ENCODE results near the gene CRTC3.

CRTC3 gene

GRCh38 chr15:90585863-90586262 is 56.1 kb downstream of the CRTC3 start:
- Mint-ChIP-seq H3K36me3 (ENCODE audit: low read depth) (peaks cover 8% of the 10 kb centered on the region), H3K27ac (no peak overlapping the region), H3K9me3 (no peaks in the 10 kb centered on the region), H3K27me3 (no peaks in the 10 kb centered on the region), H3K4me1 (peaks cover 51% of the 10 kb centered on the region), H3K4me3 (no peak overlapping the region)
- ATAC-seq: no peak
- no peak for DNase-seq

DNA sequence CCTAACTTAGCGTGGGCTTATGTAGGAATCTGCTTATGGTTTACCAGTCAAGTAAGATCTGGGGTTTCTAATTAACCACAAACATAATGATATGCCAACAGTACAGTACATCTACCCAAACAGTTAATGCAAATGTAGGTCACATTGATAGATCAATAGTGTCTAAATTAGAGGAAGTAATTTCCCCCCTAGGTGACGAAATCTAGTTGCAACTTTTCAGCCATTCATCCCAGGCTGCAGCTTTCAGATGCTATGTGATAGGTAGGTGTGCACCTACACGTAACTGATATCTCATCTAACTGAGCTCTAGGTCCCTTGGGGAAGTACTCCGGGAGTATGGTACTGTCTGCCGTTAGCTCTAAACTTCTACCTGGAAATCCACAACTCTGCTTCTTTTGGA is 57.2 kb downstream of the CRTC3 start:
- H3K4me3 Mint-ChIP-seq: no peak overlapping the region
- DNase-seq: no peak
- H3K4me1 Mint-ChIP-seq: peaks cover 43% of the 10 kb centered on the region
- H3K27me3 Mint-ChIP-seq: no peaks in the 10 kb centered on the region
- peak; percentile 26 for ATAC-seq
- peaks cover 8% of the 10 kb centered on the region for H3K36me3 Mint-ChIP-seq (ENCODE audit: low read depth)
- no peak overlapping the region for H3K27ac Mint-ChIP-seq
- no peaks in the 10 kb centered on the region for H3K9me3 Mint-ChIP-seq

- Mint-ChIP-seq H3K4me3 (no peak overlapping the region), H3K27me3 (no peaks in the 10 kb centered on the region), H3K27ac (no peak overlapping the region), H3K4me1 (peaks cover 42% of the 10 kb centered on the region), H3K36me3 (ENCODE audit: low read depth) (peaks cover 6% of the 10 kb centered on the region), H3K9me3 (no peaks in the 10 kb centered on the region)
- ATAC-seq (peak; percentile 15), DNase-seq (no peak)
Observed at GRCh38 chr15:90588427-90588826, 58.7 kb downstream of the CRTC3 start.

GRCh38 chr15:90591524-90591923 is 61.8 kb downstream of the CRTC3 start:
- no peak for ATAC-seq
- Mint-ChIP-seq H3K9me3 (no peaks in the 10 kb centered on the region), H3K36me3 (ENCODE audit: low read depth) (peaks cover 14% of the 10 kb centered on the region)

DNA sequence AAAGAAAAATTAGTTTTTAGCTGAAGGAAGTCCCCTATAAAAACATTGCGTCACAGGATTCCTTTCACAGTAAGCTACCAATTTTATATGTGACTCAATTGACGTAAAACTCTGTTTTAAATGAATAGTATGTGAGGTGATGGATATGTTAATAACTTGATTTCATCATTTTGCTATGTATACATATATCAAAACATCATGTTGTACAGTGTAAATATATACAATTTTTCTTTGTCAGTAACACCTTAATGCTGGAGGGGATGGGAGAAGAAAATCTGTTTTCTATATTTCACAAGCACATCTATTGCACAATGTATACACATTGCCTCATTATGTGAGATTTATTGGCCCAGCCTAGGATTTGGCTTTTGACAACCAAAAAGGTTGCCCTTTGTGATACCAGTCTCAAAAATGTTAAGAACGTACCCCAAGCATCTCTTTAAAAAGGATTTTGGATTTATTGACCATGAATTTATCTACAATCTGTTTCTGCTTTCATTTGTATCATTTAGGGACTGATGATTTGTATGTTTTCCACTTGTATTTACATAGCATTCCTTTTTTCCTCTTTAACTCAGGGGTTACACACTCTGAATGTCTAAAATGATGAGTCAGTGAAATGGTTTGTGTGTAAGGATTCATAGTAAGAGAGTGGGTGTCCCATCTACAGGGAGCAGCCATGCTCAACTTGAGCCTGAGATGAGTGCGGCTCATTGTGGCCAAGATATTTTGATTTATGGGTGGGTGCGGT is 62.6 kb downstream of the CRTC3 start:
- peaks cover 64% of the 10 kb centered on the region for H3K4me1 Mint-ChIP-seq
- H3K4me3 Mint-ChIP-seq: no peak overlapping the region
- H3K27ac Mint-ChIP-seq: peak overlapping the region; percentile 50
- no peaks in the 10 kb centered on the region for H3K27me3 Mint-ChIP-seq
- H3K9me3 Mint-ChIP-seq: no peaks in the 10 kb centered on the region
- peak; percentile 25 for ATAC-seq
- no peak for DNase-seq
- H3K36me3 Mint-ChIP-seq (ENCODE audit: low read depth): peaks cover 14% of the 10 kb centered on the region

More at GRCh38 chr15:90591524-90591923, 61.8 kb downstream of the CRTC3 start:
- no peaks in the 10 kb centered on the region for H3K27me3 Mint-ChIP-seq
- peaks cover 64% of the 10 kb centered on the region for H3K4me1 Mint-ChIP-seq
- DNase-seq: no peak
- no peak overlapping the region for H3K27ac Mint-ChIP-seq
- no peak overlapping the region for H3K4me3 Mint-ChIP-seq

- Mint-ChIP-seq H3K27me3 (no peaks in the 10 kb centered on the region), H3K27ac (peak overlapping the region; percentile 97), H3K9me3 (no peaks in the 10 kb centered on the region), H3K4me1 (peaks cover 73% of the 10 kb centered on the region), H3K36me3 (ENCODE audit: low read depth) (peaks cover 14% of the 10 kb centered on the region), H3K4me3 (peak overlapping the region; percentile 79)
- ATAC-seq: no peak
- DNase-seq: no peak
Observed at GRCh38 chr15:90593499-90594158, 63.9 kb downstream of the CRTC3 start.

DNA sequence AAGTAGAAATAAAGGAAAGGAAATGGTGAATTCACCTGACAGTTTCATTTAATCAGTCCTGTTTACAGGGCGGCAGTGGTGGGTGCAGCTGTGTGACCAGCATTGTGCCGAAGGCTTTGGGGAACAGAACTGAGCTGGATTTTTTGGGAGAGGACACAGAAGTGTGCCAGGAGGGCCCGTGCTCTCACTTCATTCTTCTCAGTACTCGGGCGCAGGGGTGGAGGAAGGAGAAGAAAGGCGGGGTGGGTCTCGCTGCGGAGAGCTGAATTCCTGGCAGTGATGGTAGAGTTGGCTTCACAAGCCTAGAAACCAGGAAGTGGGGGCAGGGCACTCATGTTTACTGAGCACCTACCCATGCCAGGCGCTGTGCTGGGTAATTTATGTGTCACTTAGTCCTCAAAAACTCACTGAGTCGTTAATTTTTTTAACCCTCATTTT is 64.6 kb downstream of the CRTC3 start:
- Mint-ChIP-seq H3K36me3 (ENCODE audit: low read depth) (peaks cover 14% of the 10 kb centered on the region), H3K27ac (peak overlapping the region; percentile 97), H3K9me3 (no peaks in the 10 kb centered on the region), H3K4me1 (peaks cover 80% of the 10 kb centered on the region), H3K4me3 (peak overlapping the region; percentile 79), H3K27me3 (no peaks in the 10 kb centered on the region)
- ATAC-seq (peak; percentile 80), DNase-seq (peak; percentile 80)

GRCh38 chr15:90595763-90596155 is 66.0 kb downstream of the CRTC3 start:
- no peak overlapping the region for H3K4me3 Mint-ChIP-seq

DNA sequence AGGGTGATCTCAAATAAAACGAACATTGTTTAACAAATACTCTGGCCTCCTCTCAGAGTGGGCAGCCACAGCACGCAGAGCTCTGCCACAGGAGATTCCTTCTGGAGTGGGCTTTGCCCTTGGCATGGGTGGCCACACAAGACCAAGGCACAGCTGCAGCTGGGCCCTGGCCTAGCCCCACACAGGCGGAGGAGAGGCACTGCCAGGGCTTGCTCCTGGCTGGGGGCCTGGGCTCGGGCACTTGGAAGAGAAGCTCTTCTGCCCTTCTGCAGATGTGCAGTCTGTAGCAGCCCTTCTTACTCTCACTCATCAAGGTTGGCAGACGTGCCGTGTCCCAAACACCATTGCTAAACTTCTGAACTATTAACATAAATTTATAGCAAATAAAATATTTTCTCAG is 67.2 kb downstream of the CRTC3 start:
- no peaks in the 10 kb centered on the region for H3K9me3 Mint-ChIP-seq
- DNase-seq (no peak), ATAC-seq (no peak)
- peaks cover 12% of the 10 kb centered on the region for H3K36me3 Mint-ChIP-seq (ENCODE audit: low read depth)
- peaks cover 88% of the 10 kb centered on the region for H3K4me1 Mint-ChIP-seq
- peak overlapping the region; percentile 67 for H3K27ac Mint-ChIP-seq
- no peak overlapping the region for H3K4me3 Mint-ChIP-seq
- H3K27me3 Mint-ChIP-seq: no peaks in the 10 kb centered on the region

More at GRCh38 chr15:90595763-90596155, 66.0 kb downstream of the CRTC3 start:
- Mint-ChIP-seq H3K27ac (peak overlapping the region; percentile 67), H3K27me3 (no peaks in the 10 kb centered on the region), H3K9me3 (no peaks in the 10 kb centered on the region), H3K4me1 (peaks cover 90% of the 10 kb centered on the region), H3K36me3 (ENCODE audit: low read depth) (peaks cover 11% of the 10 kb centered on the region)
- no peak for ATAC-seq
- no peak for DNase-seq

DNA sequence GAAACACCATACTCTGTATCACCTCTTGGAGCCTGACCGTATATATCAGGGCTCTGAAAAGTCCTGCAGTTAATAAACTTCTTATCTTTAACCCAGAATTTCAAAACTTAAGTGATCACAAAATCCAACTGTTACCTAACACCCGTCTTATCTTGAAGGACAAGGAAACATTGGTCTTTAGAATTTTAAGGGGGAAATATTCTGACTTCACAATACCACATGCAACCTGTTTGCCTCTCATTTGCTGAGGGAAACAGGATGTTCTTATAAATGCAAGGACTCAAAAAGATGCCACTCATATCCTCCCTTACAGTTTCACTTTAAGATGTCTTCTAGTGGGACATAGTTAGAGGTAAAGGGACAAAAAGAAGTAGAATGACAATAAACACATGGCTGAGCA is 67.9 kb downstream of the CRTC3 start:
- no peak overlapping the region for H3K4me3 Mint-ChIP-seq
- no peaks in the 10 kb centered on the region for H3K9me3 Mint-ChIP-seq
- H3K36me3 Mint-ChIP-seq (ENCODE audit: low read depth): peaks cover 17% of the 10 kb centered on the region
- H3K4me1 Mint-ChIP-seq: peaks cover 81% of the 10 kb centered on the region
- DNase-seq (no peak), ATAC-seq (peak; percentile 48)
- peak overlapping the region; percentile 67 for H3K27ac Mint-ChIP-seq
- H3K27me3 Mint-ChIP-seq: no peaks in the 10 kb centered on the region

DNA sequence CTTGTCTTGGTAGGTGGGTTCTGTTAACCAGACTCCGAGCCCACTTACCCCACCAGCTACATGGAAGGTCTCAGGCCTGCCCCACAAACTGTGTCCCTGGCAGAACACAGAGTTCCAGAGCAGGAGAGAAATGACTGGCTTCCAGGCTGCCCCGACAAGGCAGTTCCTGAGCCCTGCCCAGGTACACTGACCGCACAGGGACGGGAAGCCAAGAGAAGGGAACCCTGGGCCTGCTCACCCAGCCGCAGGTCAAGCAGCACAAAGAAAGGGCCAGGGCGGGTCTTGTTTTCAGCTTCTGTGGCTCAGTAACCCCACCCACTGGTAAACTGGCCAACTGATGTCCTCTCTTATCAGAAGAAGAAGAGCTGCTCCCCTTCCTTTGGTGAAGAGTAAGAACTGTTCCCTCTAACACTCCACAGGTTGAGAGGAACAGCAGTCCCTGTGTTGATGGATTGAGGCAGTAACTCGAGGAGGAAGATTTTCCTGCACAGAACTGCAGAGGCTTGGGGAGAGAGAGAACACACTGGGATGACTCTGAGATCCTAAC is 68.4 kb downstream of the CRTC3 start:
- H3K27ac Mint-ChIP-seq: peak overlapping the region; percentile 67
- ATAC-seq (no peak), DNase-seq (no peak)
- H3K4me3 Mint-ChIP-seq: no peak overlapping the region
- no peaks in the 10 kb centered on the region for H3K27me3 Mint-ChIP-seq
- H3K4me1 Mint-ChIP-seq: peaks cover 77% of the 10 kb centered on the region
- peaks cover 17% of the 10 kb centered on the region for H3K36me3 Mint-ChIP-seq (ENCODE audit: low read depth)
- H3K9me3 Mint-ChIP-seq: no peaks in the 10 kb centered on the region

DNA sequence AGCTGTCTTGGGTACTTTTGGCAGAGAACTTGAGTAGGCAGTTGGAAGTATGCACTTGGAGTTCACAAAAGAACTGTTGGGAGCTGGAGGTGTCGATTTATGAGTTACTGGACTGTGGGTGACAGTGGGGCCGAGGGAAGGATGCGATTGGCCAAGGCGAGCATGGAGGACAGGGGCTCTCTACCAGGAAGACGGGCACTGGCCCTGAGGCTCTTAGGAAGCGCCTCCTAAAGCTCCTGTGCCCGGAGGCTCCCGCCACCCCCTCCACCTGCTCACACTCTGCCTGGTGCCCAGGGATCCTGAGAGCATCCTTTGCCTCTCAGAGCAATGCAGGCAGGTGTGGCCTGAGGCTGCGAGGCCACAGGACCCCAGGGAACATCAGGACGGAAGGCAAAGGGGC is 69.0 kb downstream of the CRTC3 start:
- Mint-ChIP-seq H3K27me3 (no peaks in the 10 kb centered on the region), H3K27ac (peak overlapping the region; percentile 67), H3K4me1 (peaks cover 75% of the 10 kb centered on the region), H3K36me3 (ENCODE audit: low read depth) (peaks cover 12% of the 10 kb centered on the region), H3K9me3 (no peaks in the 10 kb centered on the region), H3K4me3 (no peak overlapping the region)
- ATAC-seq (no peak), DNase-seq (no peak)

DNA sequence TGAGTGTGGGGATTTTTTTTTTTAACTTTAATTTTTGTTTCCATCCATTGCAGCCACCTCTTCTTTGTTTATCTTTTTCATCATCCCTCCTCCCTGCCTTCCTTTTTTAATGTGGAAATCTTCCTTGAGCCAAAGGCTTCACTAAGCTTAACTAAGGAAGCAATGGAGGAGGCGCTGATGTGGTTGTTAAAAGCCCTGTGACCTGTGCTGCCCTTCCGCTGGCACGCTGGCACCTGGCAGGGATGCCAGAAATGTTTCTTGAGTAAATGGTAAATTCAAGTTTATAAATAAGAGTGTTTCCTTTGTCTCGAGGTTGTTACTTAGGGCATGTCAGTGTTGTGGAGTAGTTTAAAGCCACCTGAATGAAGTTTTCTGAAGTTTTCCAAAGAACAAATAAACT is 69.4 kb downstream of the CRTC3 start:
- H3K27ac Mint-ChIP-seq: peak overlapping the region; percentile 67
- no peak overlapping the region for H3K4me3 Mint-ChIP-seq
- H3K36me3 Mint-ChIP-seq (ENCODE audit: low read depth): peaks cover 10% of the 10 kb centered on the region
- H3K9me3 Mint-ChIP-seq: no peaks in the 10 kb centered on the region
- H3K4me1 Mint-ChIP-seq: peaks cover 75% of the 10 kb centered on the region
- H3K27me3 Mint-ChIP-seq: no peaks in the 10 kb centered on the region
- no peak for ATAC-seq
- no peak for DNase-seq

- DNase-seq: no peak
- Mint-ChIP-seq H3K4me1 (peaks cover 75% of the 10 kb centered on the region), H3K4me3 (no peak overlapping the region), H3K36me3 (ENCODE audit: low read depth) (peaks cover 10% of the 10 kb centered on the region), H3K27ac (peak overlapping the region; percentile 67), H3K27me3 (no peaks in the 10 kb centered on the region), H3K9me3 (no peaks in the 10 kb centered on the region)
- no peak for ATAC-seq
Observed at GRCh38 chr15:90599644-90600043, 69.9 kb downstream of the CRTC3 start.

DNA sequence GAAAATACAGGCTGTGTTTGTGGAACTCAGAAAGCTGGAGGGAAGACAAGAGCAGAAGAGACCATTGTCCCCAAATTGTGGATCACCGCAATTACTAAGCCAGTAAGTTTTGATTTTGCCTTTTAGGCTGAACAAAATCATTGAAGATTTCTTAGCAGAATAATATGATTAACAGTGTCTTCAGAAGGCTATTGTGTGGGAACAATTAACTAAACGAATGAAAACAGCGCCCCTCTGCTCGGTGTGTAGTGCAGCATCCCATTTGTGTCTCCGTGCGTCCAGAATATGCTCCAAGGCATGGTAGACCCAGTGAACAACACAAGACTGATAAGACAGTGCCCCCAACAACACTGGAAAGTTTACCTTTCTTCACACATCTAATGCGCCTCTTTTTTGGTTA is 71.2 kb downstream of the CRTC3 start:
- DNase-seq (no peak), ATAC-seq (no peak)
- peak overlapping the region; percentile 5 for H3K27ac Mint-ChIP-seq
- H3K4me3 Mint-ChIP-seq: no peak overlapping the region
- peaks cover 65% of the 10 kb centered on the region for H3K4me1 Mint-ChIP-seq
- no peaks in the 10 kb centered on the region for H3K27me3 Mint-ChIP-seq
- H3K9me3 Mint-ChIP-seq: no peaks in the 10 kb centered on the region
- H3K36me3 Mint-ChIP-seq (ENCODE audit: low read depth): peaks cover 6% of the 10 kb centered on the region

Data from activated naive CD8-positive, alpha-beta T cell treated with anti-CD3 and anti-CD28 coated beads, Interleukin-2, amount 50 U/mL, for 24 hours (primary cell).